Endothelial cell of umbilical vein (primary cell): ENCODE results near the gene TLX1.
A peak's percentile ranks its signal among the peaks of the same experiment; 100 is the strongest.

Experiments
- POLR2A ChIP-seq: IDR thresholded peaks from 2 replicates; pipeline ENCODE4 v1.6.1; 2012; ENCODE audit warnings: low read depth, mild to moderate bottlenecking, control low read depth, low read length
- POLR2AphosphoS5 ChIP-seq: IDR thresholded peaks from 2 replicates; pipeline ENCODE4 v1.6.1; 2012; ENCODE audit warnings: low read depth, mild to moderate bottlenecking, control low read depth, low read length, moderate library complexity; ENCODE audit not compliant: insufficient read depth
- TF ChIP-seq, protein P1 (sequence below), 2 donors: IDR thresholded peaks; 1 replicate in 1 of 2; 2 replicates in 1 of 2; pipeline ENCODE4 v1.5.1; 2011; ENCODE audit warnings: low read length in 2 of 2, mild to moderate bottlenecking in 2 of 2, moderate library complexity in 2 of 2, control low read depth in 1 of 2, inconsistent platforms in 1 of 2, low read depth in 1 of 2; ENCODE audit not compliant: insufficient read depth in 1 of 2; ENCODE audit errors: extremely low read depth in 1 of 2

DNA sequence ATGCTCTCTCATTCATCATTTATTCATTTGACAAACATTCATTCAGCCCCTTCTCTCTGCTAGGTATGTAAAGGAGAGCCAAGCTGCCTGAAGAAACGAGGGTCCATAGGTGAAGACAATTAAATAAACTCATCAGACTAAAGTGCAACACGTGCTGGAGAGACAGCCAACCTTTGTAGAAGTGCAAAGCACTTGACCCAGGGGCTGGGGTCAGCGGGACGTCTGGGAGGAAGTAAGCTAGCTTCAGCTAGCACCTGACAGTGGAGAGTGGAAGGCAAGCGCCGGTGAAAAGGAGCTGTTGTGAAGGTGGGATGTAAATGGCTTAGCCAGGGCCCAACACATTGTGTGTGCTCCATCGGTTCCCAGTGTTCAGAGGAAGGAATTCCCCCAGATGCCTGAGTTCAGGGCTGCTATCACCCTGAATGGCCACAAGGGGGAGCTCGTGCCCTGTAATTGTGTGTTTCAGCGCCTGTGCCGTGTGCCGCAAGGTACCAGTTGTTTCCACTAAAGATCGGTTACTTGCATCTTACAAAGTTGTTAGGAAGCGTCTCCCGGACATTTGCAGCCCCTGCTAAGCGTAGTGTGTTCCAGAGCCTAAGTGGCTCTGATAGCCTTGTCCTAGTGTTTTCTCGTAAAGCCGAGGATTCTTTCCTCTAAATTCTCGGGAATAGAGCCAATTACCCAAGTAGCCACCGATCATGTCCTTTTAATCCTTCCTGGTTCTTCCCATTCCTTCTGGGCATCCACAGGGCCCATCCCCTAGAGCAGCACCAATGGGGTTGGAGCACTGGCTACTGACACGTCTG is 30.6 kb downstream of the TLX1 start:
- TF ChIP-seq POLR2A, result no peak
- TF ChIP-seq, protein P1, sequence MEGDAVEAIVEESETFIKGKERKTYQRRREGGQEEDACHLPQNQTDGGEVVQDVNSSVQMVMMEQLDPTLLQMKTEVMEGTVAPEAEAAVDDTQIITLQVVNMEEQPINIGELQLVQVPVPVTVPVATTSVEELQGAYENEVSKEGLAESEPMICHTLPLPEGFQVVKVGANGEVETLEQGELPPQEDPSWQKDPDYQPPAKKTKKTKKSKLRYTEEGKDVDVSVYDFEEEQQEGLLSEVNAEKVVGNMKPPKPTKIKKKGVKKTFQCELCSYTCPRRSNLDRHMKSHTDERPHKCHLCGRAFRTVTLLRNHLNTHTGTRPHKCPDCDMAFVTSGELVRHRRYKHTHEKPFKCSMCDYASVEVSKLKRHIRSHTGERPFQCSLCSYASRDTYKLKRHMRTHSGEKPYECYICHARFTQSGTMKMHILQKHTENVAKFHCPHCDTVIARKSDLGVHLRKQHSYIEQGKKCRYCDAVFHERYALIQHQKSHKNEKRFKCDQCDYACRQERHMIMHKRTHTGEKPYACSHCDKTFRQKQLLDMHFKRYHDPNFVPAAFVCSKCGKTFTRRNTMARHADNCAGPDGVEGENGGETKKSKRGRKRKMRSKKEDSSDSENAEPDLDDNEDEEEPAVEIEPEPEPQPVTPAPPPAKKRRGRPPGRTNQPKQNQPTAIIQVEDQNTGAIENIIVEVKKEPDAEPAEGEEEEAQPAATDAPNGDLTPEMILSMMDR (IDR thresholded peaks at IDR 0.05; ENCODE audit: extremely low read depth in 1 of 2, insufficient read depth in 1 of 2, low read depth in 1 of 2, low read length in 2 of 2), result peak; percentile 94 to 98
- TF ChIP-seq POLR2AphosphoS5, result no peak
